Heart left ventricle (tissue), 13 donors: ENCODE data around the gene MYO3A.

Source experiments
- POLR2A ChIP-seq, 2 donors: fragments of 450-650 bp; IDR thresholded peaks; one replicate each; pipeline ENCODE4 v1.6.1; 2017; ENCODE audit warnings: antibody characterized with exemption in 2 of 2, mild to moderate bottlenecking in 2 of 2, moderate library complexity in 2 of 2
- TF ChIP-seq, protein P1 (sequence below), 12 donors: fragments of 200-600 bp; sonication (generic) in 4 of 12; IDR thresholded peaks; one replicate each; pipeline versions ENCODE4 v1.5.0 to v1.8.0; 2018 to 2022; ENCODE audit warnings: antibody characterized with exemption in 12 of 12, mild to moderate bottlenecking in 5 of 12
- donor health status: ischemic (EF 13 %, LVEDD 7.1; RV severe dilation, severe dysfunction).
- donor health status: DM: no; HTN: yes; CAD: no.
- donor health status: DM: no; HTN: no; CAD: no.
- donor health status: ischemic (EF 25% LVEDD 6.9; RV normal size, moderate dysfunction).
- donor health status: ischemic (EF 25% LVEDD 5.7; RV mildly dilated, moderate dysfunction).
- donor health status: ischemic (EF 35%, LVEDD 5.7; RV mildly dilated, moderate dysfunction).
- donor health status: nonischemic (EF 11% LVEDD 7.7; RV severe dilation, severe dysfunction).
- donor health status: DM: yes; HTN: yes; CAD: no.
- donor health status: PGD.
- donor health status: ischemic (EF 29% LVEDD 5.4; RV normal size, mild dysfunction).
- donor health status: nonischemic (EF 23%, LVEDD 6.1; RV moderate dilation, normal function).

- TF ChIP-seq, protein P1, sequence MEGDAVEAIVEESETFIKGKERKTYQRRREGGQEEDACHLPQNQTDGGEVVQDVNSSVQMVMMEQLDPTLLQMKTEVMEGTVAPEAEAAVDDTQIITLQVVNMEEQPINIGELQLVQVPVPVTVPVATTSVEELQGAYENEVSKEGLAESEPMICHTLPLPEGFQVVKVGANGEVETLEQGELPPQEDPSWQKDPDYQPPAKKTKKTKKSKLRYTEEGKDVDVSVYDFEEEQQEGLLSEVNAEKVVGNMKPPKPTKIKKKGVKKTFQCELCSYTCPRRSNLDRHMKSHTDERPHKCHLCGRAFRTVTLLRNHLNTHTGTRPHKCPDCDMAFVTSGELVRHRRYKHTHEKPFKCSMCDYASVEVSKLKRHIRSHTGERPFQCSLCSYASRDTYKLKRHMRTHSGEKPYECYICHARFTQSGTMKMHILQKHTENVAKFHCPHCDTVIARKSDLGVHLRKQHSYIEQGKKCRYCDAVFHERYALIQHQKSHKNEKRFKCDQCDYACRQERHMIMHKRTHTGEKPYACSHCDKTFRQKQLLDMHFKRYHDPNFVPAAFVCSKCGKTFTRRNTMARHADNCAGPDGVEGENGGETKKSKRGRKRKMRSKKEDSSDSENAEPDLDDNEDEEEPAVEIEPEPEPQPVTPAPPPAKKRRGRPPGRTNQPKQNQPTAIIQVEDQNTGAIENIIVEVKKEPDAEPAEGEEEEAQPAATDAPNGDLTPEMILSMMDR (IDR thresholded peaks at IDR 0.05): no peak
- no peak for TF ChIP-seq POLR2A (IDR thresholded peaks at IDR 0.05)
These were observed 239.8 kb downstream of the MYO3A start for GRCh38 chr10:26173837-26174236.
